Measurements from ENCODE around the gene SF1. TPM values are rescaled to one million over a fixed set of nuclear protein-coding genes. Genes with fewer than 3 reads are reported as not detected.

SF1 gene
- total and polyA plus RNA-seq, 2 of the 4 experiments (the other 2 are of a cell fraction), result 56.8 to 88.0 TPM

GRCh38 chr11:64788321-64789215 lies 10.2 kb upstream of the SF1 start:
- WGBS, 2 experiments (ENCODE audit: extremely low coverage in 2 of 2, insufficient read length in 1 of 2), result 64% methylated on average over 2 of the region's 9 CpGs; no CpG with 5 or more reads in 1 of the 2 experiments
- H2AFZ ChIP-seq (replicated peaks; ENCODE audit: low read length, poor library complexity), result no peak overlapping the region
- H3K9me3 ChIP-seq (ENCODE audit: control insufficient read depth, insufficient read depth, low read length), result no peaks in the 10 kb centered on the region
- no peaks in the 10 kb centered on the region for H3K9me1 ChIP-seq (ENCODE audit: insufficient read depth, low read length)
- in situ Hi-C loops (cut with MboI; ENCODE audit: low sequenced_read_pairs) (no loop called here), intact Hi-C loops (cut with micrococcal nuclease) (no loop called here), dilution Hi-C loops (cut with HindIII; ENCODE audit: low sequenced_read_pairs, unreplicated experiment) (no loop called here)
- H2BK15ac ChIP-seq (ENCODE audit: low read depth, low read length), result no peak overlapping the region
- H3K4me3 ChIP-seq (ENCODE audit: insufficient read depth, low read depth, low read length), result no peak overlapping the region
- H4K91ac ChIP-seq (ENCODE audit: insufficient read depth, low read depth, low read length), result no peak overlapping the region
- H3K4me1 ChIP-seq (ENCODE audit: control insufficient read depth, insufficient read depth, low read length), result no peaks in the 10 kb centered on the region
- no peak for DNase-seq
- H3K4me2 ChIP-seq (ENCODE audit: low read depth, low read length), result no peak overlapping the region
- H2BK120ac ChIP-seq (ENCODE audit: low read depth, low read length), result no peak overlapping the region
- POLR2A ChIA-PET (ENCODE audit: unreplicated experiment), result no interaction called here
- H4K5ac ChIP-seq (ENCODE audit: low read depth, low read length), result no peak overlapping the region
- H3K14ac ChIP-seq (replicated peaks; ENCODE audit: low read depth, low read length), result no peak overlapping the region
- no peaks in the 10 kb centered on the region for H3K27me3 ChIP-seq (ENCODE audit: control insufficient read depth, insufficient read depth, low read length)
- H3K56ac ChIP-seq (ENCODE audit: extremely low read depth, insufficient read depth, low read length), result no peak overlapping the region
- no peak overlapping the region for H2BK5ac ChIP-seq (ENCODE audit: low read depth, low read length, poor library complexity, severe bottlenecking)
- H2AK9ac ChIP-seq (replicated peaks; ENCODE audit: low read depth, low read length, poor library complexity), result no peak overlapping the region
- no peak overlapping the region for H3K18ac ChIP-seq (ENCODE audit: low read depth, low read length)
- H3K4ac ChIP-seq (ENCODE audit: low read depth, low read length), result no peak overlapping the region
- H3K79me1 ChIP-seq (ENCODE audit: low read depth in 1 of 2, low read length in 2 of 2), result no peaks in the 10 kb centered on the region
- no peak overlapping the region for H3K9ac ChIP-seq (ENCODE audit: low read depth, low read length)
- no peak overlapping the region for H4K8ac ChIP-seq (ENCODE audit: low read depth in 2 of 2, low read length in 2 of 2)
- no peak for ATAC-seq (ENCODE audit: low read depth)
- H2BK20ac ChIP-seq (ENCODE audit: low read depth, low read length), result no peak overlapping the region
- H4K20me1 ChIP-seq (ENCODE audit: insufficient read depth, low read length), result no peaks in the 10 kb centered on the region
- H3K36me3 ChIP-seq (ENCODE audit: control insufficient read depth, insufficient read depth, low read length), result peaks cover 17% of the 10 kb centered on the region
- no peak overlapping the region for H3K27ac ChIP-seq (ENCODE audit: insufficient read depth, low read length)
- no peak overlapping the region for H3K23ac ChIP-seq (ENCODE audit: low read depth, low read length)
- CTCF ChIA-PET, result interaction anchor here (0.6 to 1.0 kb wide), 3 partner anchors 10 to 604 kb away, joined by 3 to 4 read pairs (median 3); partner anchors contain the start of gene SF1
- no peak overlapping the region for H2AK5ac ChIP-seq (ENCODE audit: low read depth, low read length)
- BruUV-seq (replicated peaks), result no TSS peak
- no peak for TF ChIP-seq USF2 (IDR thresholded peaks at IDR 0.05; ENCODE audit: low read depth, low read length)
- TF ChIP-seq MAZ (IDR thresholded peaks at IDR 0.05; ENCODE audit: borderline replicate concordance, low read depth, low read length), result no peak
- no peak for TF ChIP-seq RFX5 (IDR thresholded peaks at IDR 0.05; ENCODE audit: low read depth, low read length)
- TF ChIP-seq FOS (IDR thresholded peaks at IDR 0.05; ENCODE audit: low read depth, low read length), result no peak
- no peak for TF ChIP-seq ELK1 (IDR thresholded peaks at IDR 0.05; ENCODE audit: borderline replicate concordance, low read depth, low read length)
- no peak for TF ChIP-seq CTCF (conservative IDR thresholded peaks at IDR 0.05; ENCODE audit: low read depth, low read length)
- TF ChIP-seq SMC3 (IDR thresholded peaks at IDR 0.05; ENCODE audit: low read depth, low read length), result no peak
- TF ChIP-seq CHD1 (IDR thresholded peaks at IDR 0.05; ENCODE audit: low read depth, low read length), result no peak
- no peak for TF ChIP-seq RCOR1 (IDR thresholded peaks at IDR 0.05; ENCODE audit: insufficient replicate concordance, low read length)
- no peak for TF ChIP-seq POLR2A (IDR thresholded peaks at IDR 0.05; ENCODE audit: low read depth, low read length)
- no peak for TF ChIP-seq RAD21 (IDR thresholded peaks at IDR 0.05; ENCODE audit: low read length)
- TF ChIP-seq CEBPB (IDR thresholded peaks at IDR 0.05; ENCODE audit: low read depth, low read length), result no peak
- no peak for TF ChIP-seq MXI1 (IDR thresholded peaks at IDR 0.05; ENCODE audit: borderline replicate concordance, low read depth, low read length)
- no peak for TF ChIP-seq MAFK (IDR thresholded peaks at IDR 0.05; ENCODE audit: low read depth, low read length)
- TF ChIP-seq BHLHE40 (IDR thresholded peaks at IDR 0.05; ENCODE audit: low read depth, low read length), result no peak
